ENCODE data around the gene EXD3.

DNA sequence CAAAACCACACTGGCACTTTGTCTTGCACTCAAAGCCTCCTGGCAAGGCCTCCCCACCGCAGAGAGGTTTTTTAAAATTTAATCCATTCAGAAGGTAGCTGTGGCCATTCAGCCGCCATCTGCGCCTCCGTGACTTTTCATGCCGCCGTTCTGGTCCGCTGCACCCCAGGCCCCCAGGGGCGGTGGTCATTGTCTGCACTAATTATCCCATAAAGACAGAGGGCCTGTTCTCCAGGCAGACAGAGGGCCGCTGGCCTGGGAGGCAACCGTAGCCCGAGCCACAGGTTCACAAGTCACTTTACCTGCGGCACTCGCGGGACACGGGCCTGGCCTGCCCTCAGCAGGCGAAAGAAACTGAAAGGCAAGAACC lies 49.4 kb downstream of the EXD3 start:
- TF ChIP-seq, protein P1, sequence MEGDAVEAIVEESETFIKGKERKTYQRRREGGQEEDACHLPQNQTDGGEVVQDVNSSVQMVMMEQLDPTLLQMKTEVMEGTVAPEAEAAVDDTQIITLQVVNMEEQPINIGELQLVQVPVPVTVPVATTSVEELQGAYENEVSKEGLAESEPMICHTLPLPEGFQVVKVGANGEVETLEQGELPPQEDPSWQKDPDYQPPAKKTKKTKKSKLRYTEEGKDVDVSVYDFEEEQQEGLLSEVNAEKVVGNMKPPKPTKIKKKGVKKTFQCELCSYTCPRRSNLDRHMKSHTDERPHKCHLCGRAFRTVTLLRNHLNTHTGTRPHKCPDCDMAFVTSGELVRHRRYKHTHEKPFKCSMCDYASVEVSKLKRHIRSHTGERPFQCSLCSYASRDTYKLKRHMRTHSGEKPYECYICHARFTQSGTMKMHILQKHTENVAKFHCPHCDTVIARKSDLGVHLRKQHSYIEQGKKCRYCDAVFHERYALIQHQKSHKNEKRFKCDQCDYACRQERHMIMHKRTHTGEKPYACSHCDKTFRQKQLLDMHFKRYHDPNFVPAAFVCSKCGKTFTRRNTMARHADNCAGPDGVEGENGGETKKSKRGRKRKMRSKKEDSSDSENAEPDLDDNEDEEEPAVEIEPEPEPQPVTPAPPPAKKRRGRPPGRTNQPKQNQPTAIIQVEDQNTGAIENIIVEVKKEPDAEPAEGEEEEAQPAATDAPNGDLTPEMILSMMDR (IDR thresholded peaks at IDR 0.05), result no peak
- TF ChIP-seq POLR2A (IDR thresholded peaks at IDR 0.05), result no peak

Data from breast epithelium (tissue), 3 donors.